HG03460 (cell line): Measurements from ENCODE around the gene ITPR1.
A peak's percentile ranks its signal among the peaks of the same experiment; 100 is the strongest.

Experiments used
- ATAC-seq: cut with Tn5 transposase; IDR thresholded peaks from one replicate; pipeline ENCODE4 v1.9.1; 2021; ENCODE audit not compliant: unreplicated experiment

ITPR1 gene

GRCh38 chr3:4768021-4768420 is 274.9 kb downstream of the ITPR1 start:
- no peak for ATAC-seq

GRCh38 chr3:4768521-4768920 is 275.4 kb downstream of the ITPR1 start:
- ATAC-seq: no peak

- no peak for ATAC-seq
Measured at GRCh38 chr3:4770561-4770960, 277.4 kb downstream of the ITPR1 start.

- ATAC-seq: no peak
Measured at GRCh38 chr3:4771243-4771642, 278.1 kb downstream of the ITPR1 start.

- no peak for ATAC-seq
Measured at GRCh38 chr3:4772171-4772804, 279.1 kb downstream of the ITPR1 start.

GRCh38 chr3:4772858-4773257 is 279.7 kb downstream of the ITPR1 start:
- ATAC-seq: no peak

- no peak for ATAC-seq
Measured at GRCh38 chr3:4773583-4773982, 280.4 kb downstream of the ITPR1 start.

- ATAC-seq: no peak
Measured at GRCh38 chr3:4774531-4774930, 281.4 kb downstream of the ITPR1 start.

- ATAC-seq: peak; percentile 35
Measured at GRCh38 chr3:4776399-4776979, 283.3 kb downstream of the ITPR1 start.

GRCh38 chr3:4776980-4777581 is 283.9 kb downstream of the ITPR1 start:
- peak; percentile 89 for ATAC-seq

- no peak for ATAC-seq
Measured at GRCh38 chr3:4778119-4778518, 285.0 kb downstream of the ITPR1 start.

GRCh38 chr3:4778740-4779139 is 285.6 kb downstream of the ITPR1 start:
- ATAC-seq: no peak

- ATAC-seq: no peak
Measured at GRCh38 chr3:4780545-4780957, 287.4 kb downstream of the ITPR1 start.

GRCh38 chr3:4782095-4782494 is 288.9 kb downstream of the ITPR1 start:
- no peak for ATAC-seq

GRCh38 chr3:4785551-4785950 is 292.4 kb downstream of the ITPR1 start:
- ATAC-seq: no peak

GRCh38 chr3:4786431-4786830 is 293.3 kb downstream of the ITPR1 start:
- no peak for ATAC-seq

- ATAC-seq: no peak
Measured at GRCh38 chr3:4791358-4791757, 298.2 kb downstream of the ITPR1 start.

GRCh38 chr3:4793311-4793710 is 300.2 kb downstream of the ITPR1 start:
- no peak for ATAC-seq

- ATAC-seq: no peak
Measured at GRCh38 chr3:4794331-4794730, 301.2 kb downstream of the ITPR1 start.

GRCh38 chr3:4794798-4795197 is 301.6 kb downstream of the ITPR1 start:
- no peak for ATAC-seq

GRCh38 chr3:4795905-4796304 is 302.8 kb downstream of the ITPR1 start:
- ATAC-seq: no peak

GRCh38 chr3:4797201-4797705 is 304.1 kb downstream of the ITPR1 start:
- no peak for ATAC-seq
